ENCODE data around the gene CCDC159. TPM values are rescaled to one million over a fixed set of nuclear protein-coding genes. Genes with fewer than 3 reads are reported as not detected.

CCDC159 gene
- polyA plus RNA-seq, 4 donors, result 24.1 to 70.4 (median 50.3) TPM

DNA sequence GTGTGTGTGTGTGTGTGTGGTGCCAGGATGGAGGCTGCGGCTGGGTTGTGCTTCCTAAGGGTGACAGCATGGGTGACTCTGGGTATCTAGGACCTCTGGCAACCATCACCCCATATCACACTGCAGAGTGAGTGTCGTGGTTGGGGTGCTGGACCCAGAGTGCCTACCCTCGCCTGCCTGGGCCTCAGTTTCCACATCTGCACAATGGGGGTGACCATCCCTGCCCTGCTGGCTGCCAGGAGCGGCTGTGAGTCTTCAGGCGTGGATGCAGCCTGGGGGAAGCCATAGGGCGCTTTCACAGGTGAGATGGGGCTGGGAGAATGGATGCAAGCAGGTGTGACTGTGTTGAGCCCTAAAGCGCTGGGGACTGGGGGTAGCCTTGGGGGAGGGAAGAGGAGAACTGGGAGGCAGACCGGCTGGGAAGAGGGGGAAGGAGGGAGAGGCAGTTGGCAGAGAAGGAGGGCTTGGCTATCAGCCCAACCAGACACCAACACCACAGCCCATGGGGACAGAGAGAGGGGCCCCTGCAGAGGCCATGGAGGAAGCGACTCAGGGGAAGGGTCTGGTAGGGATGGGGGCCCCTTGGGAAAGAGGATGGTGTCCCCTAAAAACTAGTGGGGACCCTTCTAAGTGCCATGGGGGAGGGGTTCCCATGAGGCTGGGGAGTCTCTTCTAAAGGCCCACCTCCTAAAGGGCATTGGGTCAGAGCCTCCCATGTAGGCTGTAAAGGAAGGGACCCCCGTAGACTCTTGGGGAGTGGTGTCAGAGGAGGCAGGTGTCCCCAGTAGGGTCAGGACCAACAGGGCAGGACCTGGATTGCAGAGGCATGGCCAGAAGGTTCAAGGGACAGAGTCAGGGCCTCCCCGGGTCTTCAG is 10.6 kb downstream of the CCDC159 start:
- Histone ChIP-seq H3K27ac (ENCODE audit: low read depth in 1 of 3, low read length in 2 of 3) (no peak overlapping the region), H3K4me3 (ENCODE audit: low read depth in 1 of 3, low read length in 3 of 3) (no peak overlapping the region), H3K36me3 (ENCODE audit: control insufficient read depth in 3 of 3, insufficient read depth in 2 of 3, low read depth in 1 of 3, low read length in 3 of 3) (peaks cover 0 to 18% (median 0%) of the 10 kb centered on the region in 3 donors), H3K4me1 (ENCODE audit: control insufficient read depth in 3 of 3, insufficient read depth in 2 of 3, low read depth in 1 of 3, low read length in 2 of 3) (peaks cover 0 to 17% (median 0%) of the 10 kb centered on the region in 3 donors), H3K9me3 (ENCODE audit: control insufficient read depth in 2 of 2, insufficient read depth in 1 of 2, low read depth in 1 of 2, low read length in 1 of 2) (no peaks in the 10 kb centered on the region), H3K27me3 (ENCODE audit: control insufficient read depth in 3 of 3, insufficient read depth in 3 of 3, low read length in 3 of 3) (peaks cover 0 to 19% (median 0%) of the 10 kb centered on the region in 3 donors)
- no peak for FAIRE-seq
- WGBS, 3 donors, result 72 to 77% (median 76%) methylated on average over 10 to 11 of the region's 11 CpGs
- DNase-seq, result no peak

DNA sequence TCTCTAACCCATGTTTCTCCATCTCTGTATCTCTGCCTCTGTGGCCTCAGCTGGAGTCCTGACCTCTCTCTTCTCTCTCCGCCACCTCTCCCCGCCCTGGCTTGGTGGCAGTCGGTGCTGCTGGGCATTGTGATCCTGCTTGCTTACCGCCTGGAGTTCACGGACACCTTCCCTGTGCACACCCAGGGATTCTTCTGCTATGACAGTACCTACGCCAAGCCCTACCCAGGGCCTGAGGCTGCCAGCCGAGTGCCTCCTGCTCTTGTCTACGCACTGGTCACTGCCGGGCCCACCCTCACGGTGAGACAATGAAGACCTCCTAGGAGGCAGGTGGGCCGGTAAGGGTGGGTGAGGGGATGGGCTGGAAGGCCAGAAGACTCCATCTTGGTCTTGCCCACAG is 13.1 kb downstream of the CCDC159 start:
- no peak overlapping the region for H3K4me3 ChIP-seq (ENCODE audit: low read depth in 1 of 3, low read length in 3 of 3)
- no peak for DNase-seq
- H3K27ac ChIP-seq (ENCODE audit: low read depth in 1 of 3, low read length in 2 of 3), result no peak overlapping the region
- peaks cover 0 to 30% (median 0%) of the 10 kb centered on the region in 3 donors for H3K36me3 ChIP-seq (ENCODE audit: control insufficient read depth in 3 of 3, insufficient read depth in 2 of 3, low read depth in 1 of 3, low read length in 3 of 3)
- H3K9me3 ChIP-seq (ENCODE audit: control insufficient read depth in 2 of 2, insufficient read depth in 1 of 2, low read depth in 1 of 2, low read length in 1 of 2), result no peaks in the 10 kb centered on the region
- WGBS, 3 donors, result 78 to 85% (median 85%) methylated on average over 11 of the region's 11 CpGs
- peaks cover 0 to 26% (median 0%) of the 10 kb centered on the region in 3 donors for H3K4me1 ChIP-seq (ENCODE audit: control insufficient read depth in 3 of 3, insufficient read depth in 2 of 3, low read depth in 1 of 3, low read length in 2 of 3)
- no peak for FAIRE-seq
- H3K27me3 ChIP-seq (ENCODE audit: control insufficient read depth in 3 of 3, insufficient read depth in 3 of 3, low read length in 3 of 3), result peaks cover 0 to 19% (median 0%) of the 10 kb centered on the region in 3 donors

- peak overlapping the region in 1 of 3 donors; percentile 37 for H3K4me3 ChIP-seq (ENCODE audit: low read depth in 1 of 3, low read length in 3 of 3)
- H3K27me3 ChIP-seq (ENCODE audit: control insufficient read depth in 3 of 3, insufficient read depth in 3 of 3, low read length in 3 of 3), result peaks cover 0 to 13% (median 0%) of the 10 kb centered on the region in 3 donors
- DNase-seq (peak; percentile 87 to 92), FAIRE-seq (no peak)
- H3K4me1 ChIP-seq (ENCODE audit: control insufficient read depth in 3 of 3, insufficient read depth in 2 of 3, low read depth in 1 of 3, low read length in 2 of 3), result peaks cover 0 to 21% (median 0%) of the 10 kb centered on the region in 3 donors
- H3K36me3 ChIP-seq (ENCODE audit: control insufficient read depth in 3 of 3, insufficient read depth in 2 of 3, low read depth in 1 of 3, low read length in 3 of 3), result peaks cover 0 to 48% (median 0%) of the 10 kb centered on the region in 3 donors
- peak overlapping the region in 1 of 3 donors; percentile 75 for H3K27ac ChIP-seq (ENCODE audit: low read depth in 1 of 3, low read length in 2 of 3)
- H3K9me3 ChIP-seq (ENCODE audit: control insufficient read depth in 2 of 2, insufficient read depth in 1 of 2, low read depth in 1 of 2, low read length in 1 of 2), result no peaks in the 10 kb centered on the region
- WGBS, 3 donors, result 20 to 54% (median 33%) methylated on average over 38 to 43 of the region's 43 CpGs
These were observed 14.9 kb downstream of the CCDC159 start for GRCh38 chr19:11361037-11361770.

DNA sequence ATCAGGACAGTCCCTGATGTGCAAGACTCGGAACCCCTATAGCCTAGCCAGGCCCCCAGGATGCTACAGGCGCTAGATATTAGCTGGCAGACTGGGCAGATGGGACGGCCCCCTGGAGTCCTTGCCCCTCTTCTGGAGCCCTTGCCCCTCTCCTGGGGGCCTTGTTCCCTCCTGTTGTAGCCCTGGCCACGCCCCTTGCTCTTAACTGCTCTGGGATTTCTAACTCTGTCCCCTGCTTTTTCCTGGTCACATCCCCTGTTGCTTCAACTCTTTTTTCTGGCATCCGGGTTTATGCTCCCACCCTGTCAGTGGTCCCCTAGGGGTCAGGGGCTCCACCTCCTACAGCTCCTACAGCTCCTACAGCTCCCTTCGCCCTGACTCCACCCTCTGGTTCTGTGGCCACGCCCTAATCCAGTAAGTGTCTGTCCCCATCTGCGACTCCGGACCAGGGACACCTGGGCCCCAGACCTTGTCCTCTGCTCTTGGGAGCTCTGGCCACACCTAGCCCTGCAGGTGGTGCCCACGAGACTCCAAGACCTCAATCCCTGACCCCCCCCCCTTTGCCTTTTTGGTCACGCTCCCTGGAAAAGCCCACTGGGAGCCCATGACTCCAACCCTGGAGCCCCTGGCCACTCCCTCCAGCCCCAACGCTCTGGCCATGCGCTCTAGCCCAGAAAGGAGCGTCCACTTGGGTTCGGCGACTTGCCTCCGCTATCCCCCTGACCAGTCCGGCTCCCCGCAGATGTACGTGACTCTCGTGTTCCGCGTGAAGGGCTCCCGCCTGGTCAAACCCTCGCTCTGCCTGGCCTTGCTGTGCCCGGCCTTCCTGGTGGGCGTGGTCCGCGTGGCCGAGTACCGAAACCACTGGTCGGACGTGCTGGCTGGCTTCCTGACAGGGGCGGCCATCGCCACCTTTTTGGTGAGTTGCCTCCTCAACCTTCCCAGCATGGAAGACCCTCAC is 15.7 kb downstream of the CCDC159 start:
- Histone ChIP-seq H3K4me3 (ENCODE audit: low read depth in 1 of 3, low read length in 3 of 3) (peak overlapping the region in 1 of 3 donors; percentile 37), H3K9me3 (ENCODE audit: control insufficient read depth in 2 of 2, insufficient read depth in 1 of 2, low read depth in 1 of 2, low read length in 1 of 2) (no peaks in the 10 kb centered on the region), H3K27me3 (ENCODE audit: control insufficient read depth in 3 of 3, insufficient read depth in 3 of 3, low read length in 3 of 3) (peaks cover 0 to 13% (median 0%) of the 10 kb centered on the region in 3 donors), H3K4me1 (ENCODE audit: control insufficient read depth in 3 of 3, insufficient read depth in 2 of 3, low read depth in 1 of 3, low read length in 2 of 3) (peaks cover 0 to 21% (median 0%) of the 10 kb centered on the region in 3 donors), H3K36me3 (ENCODE audit: control insufficient read depth in 3 of 3, insufficient read depth in 2 of 3, low read depth in 1 of 3, low read length in 3 of 3) (peaks cover 0 to 48% (median 0%) of the 10 kb centered on the region in 3 donors), H3K27ac (ENCODE audit: low read depth in 1 of 3, low read length in 2 of 3) (peak overlapping the region in 1 of 3 donors; percentile 75)
- WGBS, 3 donors, result 67 to 81% (median 71%) methylated on average over 35 of the region's 35 CpGs
- FAIRE-seq, result no peak
- peak; percentile 15 to 80 for DNase-seq

- Histone ChIP-seq H3K27ac (ENCODE audit: low read depth in 1 of 3, low read length in 2 of 3) (no peak overlapping the region), H3K36me3 (ENCODE audit: control insufficient read depth in 3 of 3, insufficient read depth in 2 of 3, low read depth in 1 of 3, low read length in 3 of 3) (peaks cover 0 to 56% (median 4%) of the 10 kb centered on the region in 3 donors), H3K4me3 (ENCODE audit: low read depth in 1 of 3, low read length in 3 of 3) (no peak overlapping the region), H3K9me3 (ENCODE audit: control insufficient read depth in 2 of 2, insufficient read depth in 1 of 2, low read depth in 1 of 2, low read length in 1 of 2) (no peaks in the 10 kb centered on the region), H3K4me1 (ENCODE audit: control insufficient read depth in 3 of 3, insufficient read depth in 2 of 3, low read depth in 1 of 3, low read length in 2 of 3) (peaks cover 0 to 21% (median 0%) of the 10 kb centered on the region in 3 donors), H3K27me3 (ENCODE audit: control insufficient read depth in 3 of 3, insufficient read depth in 3 of 3, low read length in 3 of 3) (peaks cover 0 to 6% (median 0%) of the 10 kb centered on the region in 3 donors)
- FAIRE-seq, result no peak
- 90 to 95% (median 93%) methylated on average over 9 to 10 of the region's 10 CpGs for WGBS, 3 donors
- no peak for DNase-seq
These were observed 17.6 kb downstream of the CCDC159 start for GRCh38 chr19:11363881-11364280.

DNA sequence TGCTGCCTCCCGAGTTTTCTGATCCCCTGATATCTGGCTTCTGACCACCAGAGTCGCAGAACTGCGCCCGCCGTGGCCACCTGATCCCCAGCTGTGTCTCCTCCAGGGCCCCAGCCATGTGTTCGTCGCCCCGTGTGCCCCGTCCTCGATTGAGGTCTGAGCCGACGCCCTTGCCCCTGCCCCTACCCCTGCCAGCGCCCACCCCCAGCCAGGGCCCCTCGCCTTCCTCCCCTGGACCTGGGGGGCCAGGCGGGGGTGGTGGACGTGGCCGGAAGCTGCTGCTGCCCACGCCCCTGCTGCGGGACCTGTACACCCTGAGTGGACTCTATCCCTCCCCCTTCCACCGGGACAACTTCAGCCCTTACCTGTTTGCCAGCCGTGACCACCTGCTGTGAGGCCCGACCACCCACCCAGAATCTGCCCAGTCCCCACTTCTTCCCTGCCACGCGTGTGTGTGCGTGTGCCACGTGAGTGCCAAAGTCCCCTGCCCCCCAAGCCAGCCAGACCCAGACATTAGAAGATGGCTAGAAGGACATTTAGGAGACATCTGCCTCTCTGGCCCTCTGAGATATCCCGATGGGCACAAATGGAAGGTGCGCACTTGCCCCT is 18.1 kb downstream of the CCDC159 start:
- WGBS, 3 donors, result 90 to 92% (median 90%) methylated on average over 24 to 28 of the region's 28 CpGs
- DNase-seq (no peak), FAIRE-seq (no peak)
- no peaks in the 10 kb centered on the region for H3K9me3 ChIP-seq (ENCODE audit: control insufficient read depth in 2 of 2, insufficient read depth in 1 of 2, low read depth in 1 of 2, low read length in 1 of 2)
- H3K27me3 ChIP-seq (ENCODE audit: control insufficient read depth in 3 of 3, insufficient read depth in 3 of 3, low read length in 3 of 3), result peaks cover 0 to 6% (median 0%) of the 10 kb centered on the region in 3 donors
- H3K36me3 ChIP-seq (ENCODE audit: control insufficient read depth in 3 of 3, insufficient read depth in 2 of 3, low read depth in 1 of 3, low read length in 3 of 3), result peaks cover 0 to 59% (median 4%) of the 10 kb centered on the region in 3 donors
- H3K27ac ChIP-seq (ENCODE audit: low read depth in 1 of 3, low read length in 2 of 3), result no peak overlapping the region
- H3K4me3 ChIP-seq (ENCODE audit: low read depth in 1 of 3, low read length in 3 of 3), result no peak overlapping the region
- peaks cover 0 to 21% (median 0%) of the 10 kb centered on the region in 3 donors for H3K4me1 ChIP-seq (ENCODE audit: control insufficient read depth in 3 of 3, insufficient read depth in 2 of 3, low read depth in 1 of 3, low read length in 2 of 3)

- Histone ChIP-seq H3K36me3 (ENCODE audit: control insufficient read depth in 3 of 3, insufficient read depth in 2 of 3, low read depth in 1 of 3, low read length in 3 of 3) (peaks cover 0 to 58% (median 4%) of the 10 kb centered on the region in 3 donors), H3K4me1 (ENCODE audit: control insufficient read depth in 3 of 3, insufficient read depth in 2 of 3, low read depth in 1 of 3, low read length in 2 of 3) (peaks cover 0 to 21% (median 0%) of the 10 kb centered on the region in 3 donors), H3K27ac (ENCODE audit: low read depth in 1 of 3, low read length in 2 of 3) (no peak overlapping the region), H3K27me3 (ENCODE audit: control insufficient read depth in 3 of 3, insufficient read depth in 3 of 3, low read length in 3 of 3) (peaks cover 0 to 6% (median 0%) of the 10 kb centered on the region in 3 donors), H3K4me3 (ENCODE audit: low read depth in 1 of 3, low read length in 3 of 3) (no peak overlapping the region), H3K9me3 (ENCODE audit: control insufficient read depth in 2 of 2, insufficient read depth in 1 of 2, low read depth in 1 of 2, low read length in 1 of 2) (no peaks in the 10 kb centered on the region)
- WGBS, 3 donors, result 74 to 87% (median 84%) methylated on average over 5 of the region's 5 CpGs
- FAIRE-seq (no peak), DNase-seq (no peak)
These were observed 18.6 kb downstream of the CCDC159 start for GRCh38 chr19:11364935-11365334.
